NCI-H2107 treated with DMSO at 0.1 percent for 48 hours (cell line): ENCODE measurements around the gene PEX14.

ENCODE experiments used
- DNase-seq: peaks from one replicate; lab custom pipeline; 2025; ENCODE audit not compliant: unreplicated experiment; lab: John Stamatoyannopoulos, UW

PEX14 gene

DNA sequence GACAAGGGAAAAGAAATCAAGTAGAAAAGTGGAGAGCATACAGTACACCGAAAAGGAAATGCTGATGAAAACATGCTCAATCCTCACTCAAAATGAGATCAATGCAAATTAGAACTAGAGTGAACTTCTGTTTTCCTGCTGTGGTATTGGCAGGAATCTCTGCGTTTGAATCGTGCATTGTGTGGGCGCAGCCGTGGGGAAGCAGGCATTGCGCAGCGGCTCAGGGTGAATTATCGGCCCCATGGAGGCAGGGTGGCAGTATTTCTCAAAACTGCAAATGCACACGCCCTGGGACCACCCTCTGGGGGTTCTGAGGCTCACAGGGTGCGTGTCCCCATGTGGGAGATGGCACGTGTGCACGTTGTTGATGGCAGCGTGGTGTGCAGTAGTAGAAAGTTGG lies 140.6 kb downstream of the PEX14 start:
- no peak for DNase-seq

DNA sequence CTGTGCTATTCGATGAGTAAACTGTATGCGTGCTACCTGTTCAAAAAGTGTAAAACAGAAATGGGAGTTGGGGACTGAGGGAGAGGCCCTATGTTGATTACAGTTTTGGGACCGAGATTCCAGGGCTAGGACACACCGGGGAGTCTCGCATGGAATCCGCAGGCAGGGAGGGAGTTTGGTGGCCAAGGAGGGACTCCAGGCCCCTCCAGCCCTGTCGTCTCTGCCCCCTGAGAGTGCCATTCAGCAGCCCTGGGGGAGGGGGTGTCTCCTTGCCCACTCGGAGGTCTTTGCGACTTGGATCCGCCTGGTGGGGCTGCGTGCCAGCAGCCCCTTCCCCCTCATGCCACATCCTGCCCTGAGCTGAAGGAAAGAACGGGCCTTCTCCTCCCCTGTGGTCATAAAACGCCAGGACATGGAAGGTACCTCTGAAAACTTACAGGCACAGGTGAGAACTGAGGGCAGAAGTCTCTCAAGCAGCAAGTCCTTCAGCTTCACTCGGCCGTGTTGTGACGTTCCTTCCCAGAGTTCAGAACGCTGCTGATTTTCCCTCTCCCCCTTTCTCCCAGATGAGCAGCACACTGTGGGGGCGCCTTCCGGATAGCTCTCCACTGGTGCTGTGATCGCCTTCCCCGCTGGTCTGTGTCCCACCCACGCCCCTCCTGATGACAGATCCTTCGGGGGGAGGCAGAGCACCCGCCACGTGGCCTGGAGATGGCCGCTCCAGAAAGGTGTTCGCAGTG lies 141.4 kb downstream of the PEX14 start:
- no peak for DNase-seq

DNA sequence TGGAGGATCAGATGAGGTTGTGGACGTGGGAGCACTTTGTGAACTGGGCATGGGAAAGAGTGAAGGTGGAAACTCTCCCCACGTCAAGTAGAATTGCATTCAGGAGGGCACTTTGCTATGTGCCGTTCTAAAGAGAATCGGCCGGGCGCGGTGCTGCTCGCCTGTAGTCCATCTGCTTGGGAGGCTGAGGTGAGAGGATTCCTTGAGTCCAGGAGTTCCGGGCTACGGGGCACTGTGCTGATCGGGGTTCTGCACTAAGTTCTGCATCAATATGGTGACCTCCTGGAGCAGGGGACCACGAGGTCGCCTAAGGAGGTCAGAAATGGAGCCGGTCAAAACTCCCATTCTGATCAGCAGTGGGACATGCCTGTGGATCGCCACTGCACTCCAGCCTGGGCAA lies 141.9 kb downstream of the PEX14 start:
- no peak for DNase-seq

DNA sequence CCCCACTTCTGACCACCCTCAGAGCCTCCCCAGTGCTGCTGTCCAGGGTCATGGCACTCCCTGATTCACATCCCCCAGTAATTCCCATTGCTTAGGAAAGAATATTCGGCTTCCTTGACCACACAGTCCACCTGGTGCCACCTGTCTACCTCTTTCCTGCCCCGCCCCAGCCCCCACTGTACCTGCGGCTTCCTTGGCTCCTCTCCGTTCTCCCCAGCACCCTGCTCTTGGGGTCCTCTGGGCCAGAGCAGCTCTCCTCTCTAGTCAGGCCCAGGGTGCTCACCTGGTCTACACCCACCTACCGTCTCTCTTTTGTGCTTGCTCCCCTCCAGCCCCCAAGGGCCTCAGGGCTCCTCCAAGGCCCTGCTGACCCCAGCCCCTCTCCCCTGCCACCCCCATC lies 142.6 kb downstream of the PEX14 start:
- no peak for DNase-seq

DNA sequence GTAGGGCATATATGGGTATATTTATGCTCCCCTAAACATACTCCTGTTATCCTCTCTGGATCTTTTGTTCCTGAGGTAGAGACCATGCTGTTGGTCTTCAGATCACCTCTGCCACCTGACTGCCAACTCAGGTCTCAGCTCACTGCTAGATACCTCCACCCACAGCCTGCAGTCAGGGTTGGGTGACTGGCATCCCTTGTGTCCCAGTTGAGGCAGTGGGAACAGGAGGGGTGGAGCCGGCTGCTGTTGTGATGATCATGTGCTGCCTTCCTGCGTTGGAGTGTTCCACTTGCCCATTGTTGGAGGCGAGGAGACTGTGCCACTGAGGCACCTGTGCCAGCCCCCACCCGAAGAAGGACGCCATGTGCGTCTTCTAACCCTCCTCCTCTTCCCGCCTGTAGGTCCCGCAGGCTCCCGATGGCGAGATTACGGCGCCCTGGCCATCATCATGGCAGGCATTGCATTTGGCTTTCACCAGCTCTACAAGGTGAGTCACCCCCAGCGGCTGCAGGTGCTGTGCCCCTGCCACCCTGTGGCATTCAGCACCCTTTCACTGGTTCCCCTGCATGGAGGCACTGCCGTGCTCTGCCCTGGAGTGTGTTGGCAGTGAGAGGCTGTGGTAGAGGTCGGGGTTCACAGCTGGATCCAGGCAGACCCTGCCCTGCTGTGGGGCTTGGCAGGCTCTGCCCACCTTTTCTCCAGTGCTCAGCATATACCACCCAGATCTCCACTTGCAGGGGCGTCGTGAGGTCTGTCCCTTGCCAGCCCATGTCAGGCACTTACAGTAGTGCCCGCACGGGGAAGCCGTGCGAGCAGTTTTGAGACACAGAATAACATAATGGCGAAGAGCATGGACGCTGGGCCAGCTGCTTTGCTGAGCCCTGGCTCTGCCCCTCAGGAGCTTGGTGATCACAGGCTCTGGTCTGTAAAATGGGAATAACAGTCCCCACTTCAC lies 143.5 kb downstream of the PEX14 start:
- no peak for DNase-seq

DNA sequence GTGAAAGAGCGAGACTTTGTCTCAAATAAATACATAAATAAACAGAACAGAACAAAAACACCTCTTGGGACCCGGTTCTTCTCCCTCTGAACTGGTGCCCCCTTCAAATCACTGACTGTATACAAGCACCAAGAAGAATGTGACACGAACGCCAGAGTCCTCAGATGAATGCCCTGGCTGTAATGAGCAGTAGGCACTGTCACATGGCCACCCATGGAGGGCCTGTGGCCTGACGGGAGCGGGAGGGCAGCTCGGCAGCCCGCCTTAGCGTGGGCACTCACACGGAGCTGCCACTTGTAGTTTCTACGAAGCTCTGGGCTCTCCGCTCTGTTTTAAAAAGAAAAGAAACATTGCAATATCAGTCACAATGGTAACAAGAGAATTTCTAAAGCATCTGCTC lies 146.0 kb downstream of the PEX14 start:
- DNase-seq = no peak

DNA sequence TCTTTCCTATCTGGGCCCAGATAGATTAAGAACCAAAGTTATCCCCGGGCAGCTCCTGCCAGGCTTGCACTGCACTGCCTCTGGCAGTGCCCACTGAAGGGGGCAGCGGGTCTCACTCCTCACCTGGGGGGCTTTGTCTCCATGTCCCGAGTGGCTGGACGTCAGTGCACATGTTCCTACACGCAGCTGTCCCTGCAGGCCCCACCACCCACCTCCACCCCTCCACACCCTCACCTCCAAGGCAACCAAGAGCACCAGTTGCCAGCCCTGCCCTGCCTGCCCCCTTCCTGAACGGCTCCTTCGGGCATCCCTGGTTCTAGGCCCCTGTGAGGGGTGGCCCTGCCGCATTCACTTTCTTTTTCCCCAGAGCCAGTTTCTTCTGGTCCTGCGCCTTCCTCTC lies 147.2 kb downstream of the PEX14 start:
- DNase-seq = no peak

DNA sequence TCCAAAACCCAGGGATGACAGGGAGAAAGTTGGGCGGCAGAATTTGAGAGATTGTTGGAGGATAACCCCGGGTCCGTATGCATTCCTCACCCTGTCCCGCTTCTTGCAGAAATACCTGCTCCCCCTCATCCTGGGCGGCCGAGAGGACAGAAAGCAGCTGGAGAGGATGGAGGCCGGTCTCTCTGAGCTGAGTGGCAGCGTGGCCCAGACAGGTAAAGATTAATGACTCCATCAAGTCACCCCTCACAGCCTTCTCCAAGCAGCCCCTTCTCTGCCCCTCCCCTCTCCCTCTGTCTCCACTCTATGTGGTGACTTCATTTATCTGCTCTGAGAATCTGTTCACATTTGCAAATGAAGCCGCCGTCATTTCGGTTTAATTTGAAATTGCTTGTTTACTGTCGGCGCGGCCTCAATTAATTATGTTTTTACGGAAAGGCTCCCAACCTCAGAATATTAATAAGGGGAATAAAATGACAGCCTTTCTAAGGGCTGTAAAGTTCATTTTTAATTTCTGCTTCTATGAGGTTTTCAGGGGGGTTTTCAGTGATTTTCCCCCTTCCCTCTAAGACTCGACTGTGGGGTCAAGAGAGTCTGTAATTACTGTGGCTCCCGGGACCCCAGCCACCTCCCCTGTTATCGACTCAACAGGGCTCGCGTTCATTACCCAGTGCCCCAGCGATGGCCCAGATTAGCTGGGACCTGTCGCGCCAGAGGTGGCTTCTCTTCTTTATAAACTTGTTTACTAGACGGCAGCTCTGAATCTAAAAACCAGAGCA lies 148.3 kb downstream of the PEX14 start:
- no peak for DNase-seq

DNA sequence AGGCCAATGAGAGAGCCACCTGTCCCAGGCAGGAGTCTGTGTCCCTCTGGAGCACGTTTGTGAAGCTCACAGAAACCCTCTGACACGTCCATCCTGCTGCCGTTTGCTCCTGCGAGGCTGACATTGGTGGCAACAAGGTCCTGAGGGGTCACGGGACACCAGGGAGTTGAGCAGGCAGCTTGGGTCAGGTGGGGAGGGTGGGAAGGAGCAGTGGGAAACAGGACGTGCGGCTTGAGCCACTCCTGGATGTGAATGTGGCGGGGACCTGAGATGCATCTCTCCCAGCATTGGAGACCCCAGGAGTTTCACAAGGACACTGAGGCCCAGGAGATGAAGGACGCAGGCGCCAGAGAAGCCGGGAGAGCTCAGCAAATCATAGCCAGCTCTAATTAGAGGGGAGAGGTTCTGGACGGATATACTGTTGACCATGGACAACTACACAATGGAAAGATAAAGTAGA lies 149.0 kb downstream of the PEX14 start:
- DNase-seq = no peak

DNA sequence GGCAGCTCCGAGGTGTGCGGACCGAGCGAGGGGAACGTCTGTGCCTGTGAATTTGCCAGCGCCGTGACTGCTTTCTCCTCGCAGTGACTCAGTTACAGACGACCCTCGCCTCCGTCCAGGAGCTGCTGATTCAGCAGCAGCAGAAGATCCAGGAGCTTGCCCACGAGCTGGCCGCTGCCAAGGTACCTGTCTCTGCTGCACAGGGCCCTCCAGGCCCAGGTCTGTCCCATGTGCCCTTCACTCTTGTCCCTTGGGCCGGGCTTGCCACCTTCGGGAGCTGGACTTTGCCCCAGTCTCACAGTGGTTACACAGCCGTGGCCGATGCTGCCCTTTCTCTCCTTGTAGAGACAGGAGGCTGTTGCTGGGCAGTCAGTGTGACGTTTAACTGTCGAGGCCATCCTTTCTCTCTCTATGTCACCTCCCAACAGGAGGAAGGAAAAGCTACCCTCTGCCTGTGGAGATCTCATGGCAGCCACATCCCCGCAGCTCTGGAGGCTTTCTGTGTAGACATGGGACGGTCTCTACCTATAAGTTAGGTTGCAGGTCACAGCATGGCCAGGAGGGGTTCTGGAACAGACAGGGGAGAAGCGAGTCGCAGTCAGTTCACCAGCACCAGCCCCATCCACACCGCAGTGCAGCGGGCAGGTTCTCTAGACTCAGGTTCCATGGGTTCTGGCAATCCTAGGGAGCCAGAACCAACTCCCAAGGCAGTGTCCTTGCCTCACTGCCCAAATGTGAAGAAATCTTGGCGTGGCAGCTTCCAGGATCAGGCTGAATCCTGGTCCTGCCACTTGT lies 149.7 kb downstream of the PEX14 start:
- no peak for DNase-seq

DNA sequence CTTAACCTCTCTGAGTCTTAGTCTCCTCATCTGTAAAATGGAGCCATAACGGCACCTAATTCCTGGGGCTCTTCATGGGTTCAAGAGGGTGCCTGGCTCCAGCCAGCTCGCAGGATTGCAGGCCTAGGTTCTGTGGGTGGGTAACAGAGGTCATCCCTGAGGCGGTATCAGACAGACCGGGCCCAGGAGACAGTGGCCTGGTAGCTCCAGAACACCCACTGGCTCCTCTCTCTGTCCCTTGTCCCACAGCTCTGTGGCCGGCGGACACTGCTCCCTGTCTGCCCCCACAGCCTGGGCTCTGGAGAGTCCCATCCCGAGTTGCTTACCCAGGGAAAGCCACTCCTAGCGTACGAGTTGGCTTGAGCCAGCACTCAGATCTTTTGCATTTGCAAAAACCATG lies 150.3 kb downstream of the PEX14 start:
- DNase-seq = no peak

DNA sequence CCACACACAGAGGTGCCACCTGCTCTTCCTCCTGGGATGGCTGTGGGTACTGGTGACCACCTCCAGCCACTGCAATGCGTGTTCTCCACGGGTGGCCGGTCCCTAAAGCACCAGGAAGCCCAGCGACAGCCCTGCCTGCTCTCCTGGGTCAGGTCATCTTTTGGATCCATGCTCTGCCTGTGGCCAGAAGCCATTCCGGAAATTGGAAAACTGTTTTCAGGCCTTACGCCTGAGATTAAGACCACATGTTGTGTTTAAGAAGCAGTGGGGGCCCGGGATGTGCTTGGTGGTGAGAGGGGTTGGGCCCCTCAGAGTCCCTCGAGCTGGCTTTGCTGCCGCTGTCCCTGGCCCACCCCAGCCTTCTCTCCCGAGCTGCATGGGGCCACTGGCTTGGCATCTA lies 150.8 kb downstream of the PEX14 start:
- no peak for DNase-seq

DNA sequence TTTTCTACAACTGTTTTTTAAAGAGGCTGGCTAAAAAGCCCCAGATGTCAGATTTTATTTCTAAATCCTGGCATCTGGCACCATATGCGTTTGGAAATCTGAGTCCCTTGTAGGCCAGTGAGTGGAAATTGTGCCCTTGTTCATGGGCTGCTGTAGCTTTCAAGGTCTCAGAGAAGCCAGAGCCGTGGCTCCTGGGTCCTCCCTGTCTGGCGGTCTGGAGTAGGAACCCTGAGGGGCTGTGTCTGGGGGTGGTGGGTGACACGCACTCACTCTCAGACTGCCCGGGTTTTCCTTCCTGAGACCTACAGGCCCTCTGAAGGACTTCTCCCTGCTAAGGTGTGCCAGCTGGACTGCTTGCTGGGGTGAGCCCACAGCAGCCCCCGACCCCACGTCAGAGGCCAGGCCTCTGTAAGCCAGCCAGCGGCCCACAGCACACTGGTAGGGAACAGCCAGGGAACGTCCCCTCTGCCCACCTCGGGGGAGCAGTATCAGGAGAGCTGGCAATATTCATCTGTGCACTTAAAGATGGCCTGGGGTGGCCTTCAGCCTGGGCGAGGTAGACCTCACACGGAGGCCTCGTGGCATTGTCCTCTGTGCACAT lies 151.5 kb downstream of the PEX14 start:
- no peak for DNase-seq

DNA sequence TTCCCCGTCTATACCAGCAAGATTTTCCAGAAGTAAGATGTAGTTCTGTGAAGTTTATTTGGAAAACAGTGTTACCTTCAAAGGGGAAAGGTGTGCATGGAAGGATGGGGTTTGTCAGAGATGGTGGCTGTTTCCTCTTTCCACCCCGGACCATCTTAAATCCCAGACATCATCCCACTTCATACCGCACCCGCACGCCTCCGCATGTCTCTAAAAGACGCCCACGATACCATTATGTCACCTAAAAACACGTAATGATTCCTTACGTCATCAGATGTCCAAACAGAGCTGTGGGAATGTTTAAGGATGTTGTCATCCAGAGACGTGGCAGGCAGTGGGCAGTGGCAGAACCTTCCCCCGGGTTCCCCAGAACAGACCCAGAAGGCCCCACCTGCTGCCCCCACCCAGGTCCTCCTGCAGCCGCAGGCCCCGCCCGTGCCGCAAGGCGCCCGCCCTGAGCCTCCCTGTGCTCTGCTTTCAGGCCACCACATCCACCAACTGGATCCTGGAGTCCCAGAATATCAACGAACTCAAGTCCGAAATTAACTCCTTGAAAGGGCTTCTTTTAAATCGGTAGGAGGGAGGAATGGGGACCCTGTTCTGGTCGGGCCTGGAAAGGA lies 152.2 kb downstream of the PEX14 start:
- DNase-seq = no peak

DNA sequence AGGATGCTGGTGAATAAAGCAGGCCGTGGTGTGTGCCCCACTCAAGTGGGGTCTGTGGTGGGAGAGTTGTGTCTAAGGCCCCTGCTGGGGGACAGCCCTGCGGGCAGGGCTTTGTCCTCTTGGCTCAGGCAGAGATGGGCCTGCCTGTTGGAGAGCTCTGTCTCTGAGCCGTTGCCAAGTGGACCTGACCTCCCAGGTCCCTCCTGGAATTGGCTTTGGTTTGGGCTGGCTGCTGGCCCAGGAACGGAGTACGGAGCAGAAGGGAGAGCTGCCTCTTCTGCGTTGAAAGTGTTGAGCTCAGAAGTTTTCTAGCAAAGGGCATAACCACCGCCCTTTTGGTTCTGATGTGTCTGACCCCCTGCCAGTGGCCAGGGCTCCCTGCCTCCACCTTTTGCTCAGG lies 153.9 kb downstream of the PEX14 start:
- DNase-seq = no peak

DNA sequence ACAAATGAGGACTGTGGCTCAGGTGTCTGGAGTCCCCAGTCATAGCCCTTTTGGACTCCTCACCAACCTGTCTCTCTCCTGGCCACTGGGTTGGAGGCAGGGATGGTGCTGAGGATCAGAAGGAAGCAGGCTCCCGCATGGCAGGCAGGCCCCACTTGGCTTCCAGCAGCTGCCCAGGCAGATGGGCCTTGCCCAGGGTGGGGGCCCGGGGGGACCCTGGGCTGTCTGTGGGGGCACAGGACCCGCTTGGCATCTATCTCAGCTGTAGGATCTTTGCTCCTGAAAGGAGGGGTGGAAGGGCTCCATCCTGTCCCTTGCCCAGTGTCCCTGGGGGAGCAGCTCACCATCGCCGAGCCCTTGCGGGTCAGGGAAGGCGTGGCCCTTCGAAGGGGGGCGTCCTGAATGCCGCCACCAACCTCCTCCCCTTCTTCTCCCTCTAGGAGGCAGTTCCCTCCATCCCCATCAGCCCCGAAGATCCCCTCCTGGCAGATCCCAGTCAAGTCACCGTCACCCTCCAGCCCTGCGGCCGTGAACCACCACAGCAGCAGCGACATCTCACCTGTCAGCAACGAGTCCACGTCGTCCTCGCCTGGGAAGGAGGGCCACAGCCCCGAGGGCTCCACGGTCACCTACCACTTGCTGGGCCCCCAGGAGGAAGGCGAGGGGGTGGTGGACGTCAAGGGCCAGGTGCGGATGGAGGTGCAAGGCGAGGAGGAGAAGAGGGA lies 154.5 kb downstream of the PEX14 start:
- DNase-seq = no peak

DNA sequence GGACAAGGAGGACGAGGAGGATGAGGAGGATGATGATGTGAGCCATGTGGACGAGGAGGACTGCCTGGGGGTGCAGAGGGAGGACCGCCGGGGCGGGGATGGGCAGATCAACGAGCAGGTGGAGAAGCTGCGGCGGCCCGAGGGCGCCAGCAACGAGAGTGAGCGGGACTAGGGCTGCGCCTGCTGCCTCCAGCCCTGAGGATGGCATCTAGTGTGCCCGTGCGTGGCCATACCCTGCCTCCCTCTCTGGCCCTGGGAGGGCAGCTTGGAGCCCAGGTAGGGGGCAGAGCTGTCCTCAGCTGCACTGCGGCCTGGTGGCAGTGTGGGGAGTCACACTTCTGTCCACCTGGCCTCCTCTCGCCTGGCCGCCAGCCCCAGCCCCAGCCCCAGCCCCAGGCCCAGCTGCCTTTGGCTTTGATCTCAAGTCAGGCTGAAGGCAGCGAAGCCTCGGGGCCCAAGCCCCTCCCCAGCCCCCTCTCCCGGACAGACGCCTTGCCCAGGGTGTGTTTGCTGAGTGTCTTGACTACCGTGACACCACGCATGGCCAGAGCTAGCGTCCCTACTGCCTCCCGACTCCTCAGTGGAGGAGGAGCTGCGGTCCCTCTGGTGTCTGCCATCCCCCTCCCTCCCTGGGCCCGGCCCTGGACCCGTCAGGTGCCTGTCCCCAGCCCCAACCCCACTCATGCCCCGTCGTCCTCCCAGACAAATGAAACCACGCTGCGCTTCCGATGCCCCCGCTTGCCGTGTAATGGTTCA lies 155.2 kb downstream of the PEX14 start:
- DNase-seq = no peak

DNA sequence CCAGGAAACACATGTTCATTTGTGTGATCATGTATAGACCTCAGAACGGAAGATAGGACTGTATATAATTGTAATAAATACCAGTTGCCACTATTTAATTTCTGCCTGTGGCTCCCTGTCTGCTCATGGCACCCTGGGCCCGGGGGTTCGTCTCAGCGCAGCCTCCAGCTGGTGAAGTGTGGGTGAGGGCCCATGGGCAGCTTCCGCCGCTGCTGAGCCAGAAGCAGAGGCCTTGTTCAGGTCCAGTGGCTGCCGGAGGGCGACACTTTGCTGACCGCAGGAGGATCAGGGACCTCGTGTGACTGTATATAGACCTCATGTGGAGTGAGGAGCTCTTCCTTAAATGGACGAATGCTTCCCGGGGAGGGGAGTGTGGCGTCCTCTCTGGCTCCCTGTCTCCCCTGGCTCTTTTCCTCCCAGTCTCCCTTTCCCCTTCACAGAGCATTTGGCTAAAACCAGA lies 155.9 kb downstream of the PEX14 start:
- DNase-seq = no peak
